Stimulated activated effector memory CD8-positive, alpha-beta T cell treated with anti-CD3 and anti-CD28 coated beads, Interleukin-12 subunit alpha, Interleukin-12 subunit beta, amount 100 ng/mL, for 72 hours (primary cell): ENCODE data around the gene UBE2J1.
A peak's percentile ranks its signal among the peaks of the same experiment; 100 is the strongest.

ENCODE experiments used
- ATAC-seq: fragments of 150-1000 bp; cut with Tn5 transposase; 2 replicates; pipeline ENCODE4 v1.10.0; 2021
- DNase-seq, 2 donors: peaks; one replicate each; pipeline ENCODE4 v3.0.0; 2021 to 2022; ENCODE audit warnings: low spot score in 2 of 2
- H3K27ac Mint-ChIP-seq: one replicate; pipeline ENCODE4 v1.8.0; 2022; ENCODE audit warnings: mild to moderate bottlenecking, mixed read lengths
- H3K36me3 Mint-ChIP-seq: one replicate; pipeline ENCODE4 v1.8.0; 2022; ENCODE audit warnings: mild to moderate bottlenecking, mixed read lengths
- H3K4me1 Mint-ChIP-seq: one replicate; pipeline ENCODE4 v1.8.0; 2022; ENCODE audit warnings: mixed read lengths
- H3K4me3 Mint-ChIP-seq: one replicate; pipeline ENCODE4 v1.8.0; 2022; ENCODE audit warnings: mild to moderate bottlenecking, mixed read lengths
- H3K9me3 Mint-ChIP-seq: one replicate; pipeline ENCODE4 v1.8.0; 2022; ENCODE audit warnings: mixed read lengths

The UBE2J1 gene

DNA sequence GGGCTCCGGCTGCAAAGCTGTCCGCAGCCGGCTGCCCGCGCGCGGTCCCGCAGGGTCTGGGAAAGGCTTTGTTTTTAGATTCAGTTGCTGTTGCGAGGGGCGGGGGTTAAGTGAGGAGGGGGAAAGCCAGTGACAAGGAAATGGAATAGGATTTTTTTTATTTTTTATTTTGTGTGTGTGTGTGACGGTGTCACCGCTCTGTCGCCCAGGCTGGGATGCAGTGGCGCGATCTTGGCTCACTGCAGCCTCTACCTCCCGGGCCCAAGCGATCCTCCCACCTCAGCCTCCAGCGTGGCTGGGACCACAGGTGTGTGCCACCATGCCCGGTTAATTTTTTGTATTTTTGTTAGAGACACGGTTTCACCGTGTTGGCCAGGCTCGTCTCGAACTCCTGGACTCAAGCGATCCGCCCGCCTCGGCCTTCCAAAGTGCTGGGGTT, 615 bp upstream of the UBE2J1 start:
- Mint-ChIP-seq H3K4me1 (peaks cover 55% of the 10 kb centered on the region), H3K36me3 (peaks cover 18% of the 10 kb centered on the region), H3K4me3 (peak overlapping the region; percentile 93), H3K27ac (peak overlapping the region; percentile 97), H3K9me3 (no peaks in the 10 kb centered on the region)
- ATAC-seq, result peak; percentile 0
- no peak for DNase-seq

DNA sequence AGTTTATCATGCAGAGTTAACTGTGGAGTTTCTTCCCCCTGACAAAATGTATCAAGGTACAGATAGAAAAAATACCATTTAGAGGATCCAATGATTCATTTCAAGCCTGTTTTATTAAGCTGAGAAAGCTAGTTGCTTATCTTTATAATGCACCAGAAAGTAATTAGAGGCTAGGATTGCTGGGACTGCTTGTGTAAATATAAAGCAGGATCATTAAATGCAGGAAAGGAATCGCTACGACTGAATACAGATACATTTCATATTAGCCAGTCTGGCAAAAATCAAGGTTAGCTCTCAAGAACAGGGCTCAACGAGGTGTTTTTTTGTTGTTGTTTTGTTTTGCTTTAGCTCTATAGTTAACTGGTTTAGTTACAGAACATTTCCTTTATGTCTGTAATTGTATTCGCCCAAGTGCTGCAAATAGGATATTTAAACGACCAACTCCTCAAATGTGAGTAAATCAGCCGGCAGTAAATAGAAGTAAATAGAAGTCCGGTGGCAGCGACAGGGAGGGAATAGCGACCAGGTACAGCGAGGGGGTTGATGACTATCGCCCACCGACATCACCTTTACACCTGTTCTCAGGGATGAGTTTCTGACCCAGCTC, 748 bp downstream of the UBE2J1 start:
- Mint-ChIP-seq H3K4me1 (peaks cover 56% of the 10 kb centered on the region), H3K27ac (peak overlapping the region; percentile 97), H3K9me3 (no peaks in the 10 kb centered on the region), H3K4me3 (peak overlapping the region; percentile 93), H3K36me3 (peaks cover 18% of the 10 kb centered on the region)
- no peak for DNase-seq
- no peak for ATAC-seq

DNA sequence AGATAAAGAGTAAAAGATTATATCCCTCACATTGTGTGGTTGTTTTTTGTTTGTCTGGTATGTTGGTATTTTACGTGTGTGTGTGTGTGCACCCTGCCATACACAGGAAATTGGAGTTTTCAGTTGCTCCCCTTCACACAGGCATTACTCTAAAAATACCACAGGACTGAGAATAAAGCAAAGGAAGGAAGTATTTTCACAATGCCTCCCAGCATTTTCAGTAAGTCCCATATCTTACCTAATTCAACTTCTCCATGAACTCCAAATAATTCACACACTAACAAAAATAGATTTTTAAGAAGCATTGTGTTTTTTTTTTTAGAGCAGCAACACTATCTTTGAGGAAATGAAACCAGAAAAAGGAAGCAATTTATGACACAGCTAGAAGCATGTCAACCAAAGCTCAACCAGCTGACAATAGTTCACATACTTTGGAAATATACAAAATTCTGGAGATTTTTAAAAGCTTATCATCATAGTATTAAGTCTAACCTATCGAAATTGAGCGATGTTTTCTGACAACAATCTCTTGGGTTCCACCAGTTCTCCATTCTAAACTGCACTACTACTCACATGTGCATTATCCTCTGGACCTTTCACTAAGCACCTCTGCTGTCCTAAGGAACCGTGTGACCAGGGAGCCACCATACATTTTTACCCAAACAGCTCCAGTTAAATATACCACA, 2.1 kb downstream of the UBE2J1 start:
- Mint-ChIP-seq H3K27ac (peak overlapping the region; percentile 97), H3K4me1 (peaks cover 64% of the 10 kb centered on the region), H3K4me3 (peak overlapping the region; percentile 93), H3K9me3 (no peaks in the 10 kb centered on the region), H3K36me3 (peaks cover 18% of the 10 kb centered on the region)
- DNase-seq (no peak), ATAC-seq (no peak)

DNA sequence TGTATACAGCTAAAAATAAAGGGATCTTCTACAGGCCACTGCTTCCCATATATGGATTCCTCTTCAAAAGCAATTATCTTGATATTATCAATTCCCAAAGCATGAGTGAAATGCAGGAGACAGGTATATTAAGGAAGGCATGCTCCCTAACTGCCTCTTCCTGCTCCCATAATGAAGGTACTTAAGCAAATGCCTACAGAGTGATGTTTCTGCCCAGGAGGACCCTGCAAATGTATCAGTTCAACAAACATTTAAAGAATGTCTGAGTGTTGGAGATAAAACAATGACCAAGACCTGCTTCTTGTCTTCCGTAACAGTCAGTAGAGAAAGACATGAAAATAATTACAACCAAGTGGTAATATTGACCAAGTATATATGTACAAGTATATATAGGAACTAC, 4.2 kb downstream of the UBE2J1 start:
- peak overlapping the region; percentile 50 for H3K27ac Mint-ChIP-seq

DNA sequence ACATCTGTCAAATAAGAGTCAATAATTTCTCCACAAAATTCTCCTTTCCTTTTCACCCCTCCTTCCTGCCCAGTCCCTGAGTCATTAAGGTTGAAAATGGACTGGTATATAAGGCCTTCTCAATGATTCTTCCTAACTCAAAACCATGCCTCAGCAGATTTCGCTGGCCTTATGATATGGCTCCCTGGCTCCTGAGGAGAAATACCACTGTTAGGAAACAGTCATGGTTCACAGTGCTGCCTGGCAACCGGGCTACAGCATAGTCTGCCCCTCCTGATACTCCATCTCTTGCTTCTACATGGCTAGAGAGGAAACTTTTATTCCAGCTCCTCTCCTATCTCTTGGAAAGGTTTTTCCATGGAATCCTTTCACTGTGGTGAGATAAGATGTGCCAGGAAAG, 4.7 kb downstream of the UBE2J1 start:
- no peaks in the 10 kb centered on the region for H3K9me3 Mint-ChIP-seq
- H3K4me3 Mint-ChIP-seq, result no peak overlapping the region
- ATAC-seq (no peak), DNase-seq (no peak)
- peaks cover 65% of the 10 kb centered on the region for H3K4me1 Mint-ChIP-seq
- H3K36me3 Mint-ChIP-seq, result peaks cover 26% of the 10 kb centered on the region
- peak overlapping the region; percentile 50 for H3K27ac Mint-ChIP-seq

More for the DNA sequence above, 4.2 kb downstream of the UBE2J1 start:
- H3K36me3 Mint-ChIP-seq, result peaks cover 21% of the 10 kb centered on the region
- no peaks in the 10 kb centered on the region for H3K9me3 Mint-ChIP-seq
- peaks cover 67% of the 10 kb centered on the region for H3K4me1 Mint-ChIP-seq
- DNase-seq, result no peak
- no peak overlapping the region for H3K4me3 Mint-ChIP-seq
- no peak for ATAC-seq

DNA sequence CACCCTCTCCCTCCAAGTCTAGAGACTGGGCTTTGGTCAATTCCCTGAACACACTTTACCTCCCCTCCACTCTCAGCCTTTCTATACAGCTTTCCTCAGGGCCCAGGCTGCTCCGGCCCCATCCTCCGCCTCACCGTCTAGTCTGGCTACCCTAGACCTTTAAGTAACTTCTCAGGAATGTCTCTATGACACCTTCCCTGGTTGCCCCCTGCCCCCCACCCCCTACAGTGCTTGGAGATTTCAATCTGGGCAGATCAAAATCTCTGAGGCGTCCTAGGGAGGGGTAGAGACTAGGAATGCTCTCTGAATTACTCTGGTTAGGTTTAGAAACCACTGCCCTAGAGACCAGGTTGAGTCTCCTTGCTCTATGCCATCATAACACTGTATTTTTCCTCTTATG, 6.1 kb downstream of the UBE2J1 start:
- no peak for ATAC-seq
- Mint-ChIP-seq H3K36me3 (peaks cover 35% of the 10 kb centered on the region), H3K27ac (no peak overlapping the region), H3K9me3 (no peaks in the 10 kb centered on the region), H3K4me1 (peaks cover 60% of the 10 kb centered on the region), H3K4me3 (no peak overlapping the region)
- DNase-seq, result no peak

DNA sequence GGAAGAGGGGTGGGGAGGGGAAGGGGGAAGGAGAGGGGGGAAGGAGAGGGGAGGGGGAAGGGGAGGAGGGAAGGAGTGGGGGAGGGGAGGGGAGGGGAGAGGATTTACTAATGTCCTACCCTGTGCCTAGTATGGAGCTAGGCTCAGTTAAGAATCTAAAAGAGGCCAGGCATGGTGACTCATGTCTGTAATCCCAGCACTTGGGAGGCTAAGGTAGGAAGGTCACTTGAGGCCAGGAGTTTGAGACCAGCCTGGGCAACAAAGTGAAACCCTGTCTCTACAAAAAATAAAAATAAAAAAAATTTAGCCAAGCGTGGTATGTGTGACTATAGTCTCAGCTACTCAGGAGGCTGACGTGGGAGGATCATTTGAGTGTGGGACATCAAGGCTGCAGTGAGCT, 13.0 kb downstream of the UBE2J1 start:
- DNase-seq (no peak), ATAC-seq (no peak)
- H3K9me3 Mint-ChIP-seq, result no peaks in the 10 kb centered on the region

DNA sequence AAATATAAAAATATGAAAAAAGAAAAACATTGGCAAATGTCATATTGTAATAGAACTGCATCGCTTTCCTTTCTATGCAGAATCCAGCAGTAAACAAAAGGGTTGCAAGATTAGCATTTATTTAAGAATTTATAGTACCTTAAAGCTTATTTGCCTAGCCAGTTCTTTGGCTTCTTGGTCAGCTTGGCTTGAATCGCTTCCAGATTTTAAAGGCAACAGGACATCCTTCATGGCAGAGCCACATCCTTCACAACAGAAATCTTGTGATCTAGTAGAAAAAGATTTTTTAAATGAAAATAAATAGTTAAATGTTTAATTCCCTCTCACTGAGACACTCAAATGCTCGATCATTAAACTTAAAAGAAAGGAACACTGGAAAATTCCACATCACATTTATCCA, 17.4 kb downstream of the UBE2J1 start:
- peaks cover 85% of the 10 kb centered on the region for H3K36me3 Mint-ChIP-seq
- no peak for DNase-seq

More for the DNA sequence above, 13.0 kb downstream of the UBE2J1 start:
- Mint-ChIP-seq H3K4me1 (peaks cover 6% of the 10 kb centered on the region), H3K36me3 (peaks cover 83% of the 10 kb centered on the region), H3K27ac (peak overlapping the region; percentile 26), H3K4me3 (no peak overlapping the region)

DNA sequence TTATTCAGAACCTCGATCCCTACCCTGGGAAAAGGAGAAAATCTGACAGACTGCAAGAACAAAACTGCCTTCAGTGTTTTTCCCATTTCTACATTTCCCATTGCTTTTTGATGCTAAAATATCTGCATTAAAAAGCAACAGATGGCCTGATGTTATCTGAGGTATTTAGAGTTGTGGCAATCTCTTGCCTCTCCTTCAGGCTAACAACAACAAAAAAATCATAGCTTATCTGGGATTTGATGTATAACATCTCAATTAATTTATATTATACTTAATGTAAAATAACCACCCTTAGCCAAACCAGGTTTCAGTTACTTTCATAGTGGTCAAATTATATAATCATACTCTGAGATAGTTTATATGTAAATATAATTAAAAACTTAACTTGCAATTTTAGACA, 21.6 kb downstream of the UBE2J1 start:
- no peaks in the 10 kb centered on the region for H3K4me1 Mint-ChIP-seq
- no peaks in the 10 kb centered on the region for H3K9me3 Mint-ChIP-seq
- ATAC-seq (no peak), DNase-seq (no peak)
- no peak overlapping the region for H3K4me3 Mint-ChIP-seq
- no peak overlapping the region for H3K27ac Mint-ChIP-seq
- H3K36me3 Mint-ChIP-seq, result peaks cover 84% of the 10 kb centered on the region

More for the DNA sequence above, 17.4 kb downstream of the UBE2J1 start:
- Mint-ChIP-seq H3K4me1 (no peaks in the 10 kb centered on the region), H3K27ac (no peak overlapping the region), H3K4me3 (no peak overlapping the region), H3K9me3 (no peaks in the 10 kb centered on the region)
- no peak for ATAC-seq

DNA sequence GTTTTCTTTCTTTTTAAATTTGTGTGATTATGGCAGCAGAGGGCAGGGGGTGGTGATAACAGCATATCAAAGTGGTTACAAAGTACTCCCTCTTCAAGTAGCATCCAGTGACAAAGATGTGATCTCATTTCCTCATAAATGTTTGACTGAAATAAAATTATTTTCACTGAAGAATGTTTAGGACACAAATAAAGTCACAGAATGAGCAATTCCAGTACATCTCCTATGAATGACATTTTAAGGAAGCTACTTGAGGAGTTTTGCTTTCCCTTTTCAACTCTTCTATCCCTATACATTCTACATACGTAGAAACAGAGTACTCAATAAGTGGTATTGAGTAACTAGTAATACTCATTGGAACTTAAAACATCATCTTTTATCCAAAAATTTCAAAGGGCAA, 23.5 kb downstream of the UBE2J1 start:
- no peaks in the 10 kb centered on the region for H3K4me1 Mint-ChIP-seq
- ATAC-seq (no peak), DNase-seq (no peak)
- H3K27ac Mint-ChIP-seq, result no peak overlapping the region
- H3K36me3 Mint-ChIP-seq, result peaks cover 76% of the 10 kb centered on the region
- H3K4me3 Mint-ChIP-seq, result no peak overlapping the region
- H3K9me3 Mint-ChIP-seq, result no peaks in the 10 kb centered on the region

DNA sequence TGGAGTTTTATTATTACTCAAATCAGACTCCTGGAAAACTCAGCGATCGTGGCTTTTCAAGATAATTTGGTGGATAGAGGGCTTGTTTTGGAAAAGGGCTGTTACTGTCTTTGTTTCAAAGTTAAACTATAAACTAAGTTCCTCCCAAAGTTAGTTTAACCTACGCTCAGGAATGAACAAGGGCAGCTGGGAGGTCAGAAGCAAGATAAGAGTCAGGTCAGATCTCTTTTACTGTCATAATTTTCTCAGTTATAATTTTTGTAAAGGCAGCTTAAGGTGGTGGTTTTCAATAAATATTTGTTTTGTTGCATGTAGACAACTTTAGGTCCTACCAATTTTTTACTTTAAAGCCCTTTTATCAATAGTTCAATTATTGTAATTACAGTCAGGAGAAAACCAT, 28.2 kb downstream of the UBE2J1 start:
- Mint-ChIP-seq H3K4me3 (no peak overlapping the region), H3K27ac (no peak overlapping the region), H3K4me1 (peaks cover 8% of the 10 kb centered on the region), H3K36me3 (peaks cover 39% of the 10 kb centered on the region), H3K9me3 (no peaks in the 10 kb centered on the region)
- ATAC-seq (no peak), DNase-seq (no peak)

DNA sequence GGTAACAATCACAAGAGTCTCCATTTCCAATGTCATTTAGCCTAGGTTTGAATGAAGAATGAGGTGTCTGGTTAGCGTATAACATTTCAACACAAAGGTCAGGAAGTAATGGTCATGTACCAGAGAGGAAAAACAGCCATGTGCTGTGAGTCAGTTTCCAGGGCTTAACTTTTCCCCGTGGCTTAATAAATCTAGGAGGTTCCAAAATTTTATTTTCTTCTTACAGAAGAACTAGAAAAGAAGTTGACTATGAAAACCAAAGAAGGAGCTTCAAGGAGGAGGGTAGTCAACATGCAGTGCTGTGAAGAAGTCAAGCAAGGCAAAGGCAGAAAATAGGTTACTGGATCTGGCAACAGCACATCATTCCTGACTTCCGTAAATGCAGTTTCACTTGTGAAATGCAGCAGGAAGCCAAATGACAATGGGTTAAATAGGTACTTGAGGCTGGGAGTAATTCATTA, 29.0 kb downstream of the UBE2J1 start:
- no peak overlapping the region for H3K4me3 Mint-ChIP-seq
- peaks cover 31% of the 10 kb centered on the region for H3K36me3 Mint-ChIP-seq
- no peak for ATAC-seq
- H3K9me3 Mint-ChIP-seq, result no peaks in the 10 kb centered on the region
- H3K27ac Mint-ChIP-seq, result no peak overlapping the region
- no peak for DNase-seq
- peaks cover 8% of the 10 kb centered on the region for H3K4me1 Mint-ChIP-seq

DNA sequence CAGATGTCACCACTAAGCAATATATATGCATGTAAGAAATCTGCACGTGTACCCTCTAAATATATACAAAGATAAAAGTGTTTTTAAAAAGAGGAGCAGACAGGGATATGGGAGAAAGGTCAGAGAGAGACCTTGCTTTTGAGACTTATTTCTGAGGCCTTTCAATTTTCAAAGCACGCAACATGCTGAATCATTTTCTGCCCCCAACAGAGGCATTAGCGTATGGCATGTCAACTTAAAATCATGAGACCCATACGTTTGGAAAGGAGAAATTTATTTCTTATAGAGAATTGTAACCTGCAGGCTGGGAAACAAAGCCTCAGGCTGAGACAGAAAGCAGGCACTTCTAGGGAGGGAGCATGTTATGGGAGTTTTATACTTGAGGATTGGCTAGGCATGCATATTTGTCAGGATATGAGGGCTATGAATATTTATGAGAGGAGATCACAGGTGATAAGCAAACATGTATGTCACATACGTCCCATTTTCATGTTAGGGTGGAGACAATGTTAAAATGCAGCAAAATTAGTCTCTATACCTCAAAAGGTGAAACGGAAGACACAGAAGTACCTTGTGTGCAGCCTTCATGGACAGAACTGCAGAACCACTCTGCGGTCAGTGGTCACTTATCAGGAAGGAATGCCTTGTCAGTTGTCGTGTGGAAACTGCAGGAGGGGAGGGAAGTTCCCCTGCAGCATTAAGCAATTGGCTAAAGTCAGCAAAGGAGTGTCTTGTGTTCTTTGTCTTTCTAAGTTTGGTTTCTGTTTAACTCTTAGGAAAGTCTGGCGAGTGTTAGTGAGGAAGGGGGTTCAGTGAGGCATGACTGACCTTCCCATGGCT, 31.2 kb downstream of the UBE2J1 start:
- no peak overlapping the region for H3K4me3 Mint-ChIP-seq
- H3K27ac Mint-ChIP-seq, result no peak overlapping the region
- H3K9me3 Mint-ChIP-seq, result no peaks in the 10 kb centered on the region
- no peak for ATAC-seq
- peaks cover 19% of the 10 kb centered on the region for H3K36me3 Mint-ChIP-seq
- H3K4me1 Mint-ChIP-seq, result peaks cover 8% of the 10 kb centered on the region
- no peak for DNase-seq

DNA sequence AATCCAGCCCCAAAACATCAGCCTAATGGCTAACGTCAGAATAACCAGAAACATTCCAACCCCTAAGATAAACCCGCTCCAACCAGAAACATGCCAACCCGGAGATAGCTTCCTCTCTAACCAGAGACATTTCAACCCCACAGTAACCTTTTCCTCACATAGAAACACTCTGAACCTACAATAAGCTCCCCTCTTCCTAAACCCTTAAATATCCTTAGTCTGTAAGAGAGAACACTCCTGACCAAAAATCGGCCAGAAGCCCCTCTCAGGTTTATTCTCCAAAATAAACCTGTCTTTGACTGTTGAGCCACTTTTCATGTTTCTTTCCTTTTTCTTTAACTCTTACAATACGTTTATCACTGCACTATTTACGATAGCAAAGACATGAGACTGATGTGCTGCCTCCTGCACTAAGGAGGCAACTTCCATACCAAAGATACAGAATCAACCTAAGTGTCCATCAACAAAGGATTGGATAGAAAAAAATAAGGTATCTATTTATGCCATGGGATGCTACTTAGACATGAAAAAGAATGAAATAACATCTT, 32.4 kb downstream of the UBE2J1 start:
- peaks cover 8% of the 10 kb centered on the region for H3K4me1 Mint-ChIP-seq
- no peaks in the 10 kb centered on the region for H3K9me3 Mint-ChIP-seq
- H3K4me3 Mint-ChIP-seq, result no peak overlapping the region
- no peak overlapping the region for H3K27ac Mint-ChIP-seq
- DNase-seq (no peak), ATAC-seq (no peak)
- H3K36me3 Mint-ChIP-seq, result peaks cover 11% of the 10 kb centered on the region

DNA sequence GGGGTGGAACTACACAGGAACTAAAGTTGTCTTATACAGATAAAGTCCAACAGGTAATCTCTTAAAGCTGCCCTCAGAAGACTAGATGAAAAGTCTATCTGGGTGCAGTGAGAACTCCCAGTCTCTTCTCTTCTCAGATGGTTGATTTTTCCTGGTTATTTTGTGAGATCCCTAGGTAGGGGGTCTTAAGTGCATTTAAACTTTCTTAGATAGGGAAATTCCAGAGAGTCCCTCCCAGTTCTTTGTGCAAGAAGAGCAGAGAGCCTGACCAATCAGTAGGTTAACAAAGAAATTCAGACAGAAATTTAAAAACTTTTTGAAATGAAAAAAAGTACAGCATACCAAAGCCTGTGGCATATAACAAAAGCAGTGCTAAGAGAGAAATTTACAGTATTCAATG, 35.5 kb downstream of the UBE2J1 start:
- Mint-ChIP-seq H3K9me3 (no peaks in the 10 kb centered on the region), H3K4me1 (peaks cover 9% of the 10 kb centered on the region), H3K36me3 (peaks cover 6% of the 10 kb centered on the region), H3K4me3 (no peak overlapping the region), H3K27ac (peak overlapping the region; percentile 11)
- no peak for ATAC-seq
- no peak for DNase-seq
